GM12878 (cell line): ENCODE results near the gene MAD1L1. TPM values are rescaled to one million over a fixed set of nuclear protein-coding genes. Genes with fewer than 3 reads are reported as not detected.
A peak's percentile ranks its signal among the peaks of the same experiment; 100 is the strongest.

ENCODE experiments used
- ATAC-seq: fragments of 200-7000 bp; cut with Tn5 transposase; 3 replicates; pipeline ENCODE4 v1.9.1; 2020; ENCODE audit warnings: mild to moderate bottlenecking, moderate library complexity
- BruUV-seq: library from RNA; stranded (reverse); fragments of 400-500 nt; replicated peaks from 2 replicates; lab custom pipeline; 2021; lab: Mats Ljungman, UMichigan
- CTCF ChIA-PET: fragments of 300-600 bp; sonication (Branson Sonifier 250); formaldehyde crosslinking; extraction: SDS; loops from one replicate; lab custom pipeline; 2021; ENCODE audit warnings: inconsistent platforms; lab: Yijun Ruan, JAX
- POLR2A ChIA-PET: fragments of 350-600 bp; formaldehyde crosslinking; extraction: SDS; loops from one replicate; lab custom pipeline; 2021; ENCODE audit warnings: inconsistent platforms; lab: Charles Lee
- RAD21 ChIA-PET: fragments of 300-600 bp; sonication (Branson Sonifier 250); formaldehyde crosslinking; loops from one replicate; lab custom pipeline; 2023; ENCODE audit warnings: antibody characterized with exemption; ENCODE audit not compliant: unreplicated experiment; lab: Charles Lee
- SMC1A ChIA-PET: fragments of 300-600 bp; sonication (Branson Sonifier 250); formaldehyde crosslinking; loops from one replicate; lab custom pipeline; 2023; ENCODE audit not compliant: unreplicated experiment, uncharacterized antibody; lab: Charles Lee
- DNase-seq: peaks from one replicate; pipeline ENCODE4 v3.0.0-alpha.2; 2011; ENCODE audit warnings: low read depth, low spot score
- FAIRE-seq: peaks from 3 replicates; lab custom pipeline; 2011; peaks lifted over from hg19 to GRCh38; lab: Jason Lieb, UNC
- H2AFZ ChIP-seq: 2 replicates; pipeline ENCODE4 v1.6.0; 2011; ENCODE audit warnings: low read depth, low read length, control low read depth; ENCODE audit not compliant: control insufficient read depth
- H3K27ac ChIP-seq: 2 replicates; pipeline ENCODE4 v1.5.1; 2011; ENCODE audit warnings: control low read depth; ENCODE audit not compliant: control insufficient read depth, insufficient read depth
- H3K27me3 ChIP-seq, 2 experiments: replicated peaks in 1 of 2; 2 replicates each; pipeline versions ENCODE4 v1.6.0 to v1.6.1; 2011; ENCODE audit warnings: low read length in 1 of 2; ENCODE audit not compliant: control insufficient read depth in 2 of 2, insufficient read depth in 2 of 2
- H3K36me3 ChIP-seq, 2 experiments: 2 replicates each; pipeline ENCODE4 v1.5.1; 2011; ENCODE audit warnings: low read length in 1 of 2; ENCODE audit not compliant: control insufficient read depth in 2 of 2, insufficient read depth in 2 of 2
- H3K4me1 ChIP-seq: 2 replicates; pipeline ENCODE4 v1.6.1; 2011; ENCODE audit warnings: mild to moderate bottlenecking, low read length, moderate library complexity, mixed read lengths; ENCODE audit not compliant: control insufficient read depth, insufficient read depth
- H3K4me2 ChIP-seq: 2 replicates; pipeline ENCODE4 v1.6.0; 2011; ENCODE audit warnings: control low read depth; ENCODE audit not compliant: control insufficient read depth, insufficient read depth
- H3K4me3 ChIP-seq: fragments of 200-600 bp; sonication (generic); 2 replicates; pipeline ENCODE4 v1.5.1; 2016
- H3K79me2 ChIP-seq: 2 replicates; pipeline ENCODE4 v1.6.0; 2011; ENCODE audit warnings: low read length; ENCODE audit not compliant: control insufficient read depth, insufficient read depth
- H3K9ac ChIP-seq: 2 replicates; pipeline ENCODE4 v1.8.0; 2011; ENCODE audit warnings: low read length, control low read depth, mixed read lengths; ENCODE audit not compliant: control insufficient read depth, insufficient read depth
- H3K9me3 ChIP-seq: replicated peaks from 3 replicates; pipeline ENCODE4 v1.5.1; 2011; ENCODE audit warnings: mild to moderate bottlenecking, low read length; ENCODE audit not compliant: control insufficient read depth, insufficient read depth
- H4K20me1 ChIP-seq: 2 replicates; pipeline ENCODE4 v1.6.0; 2011; ENCODE audit not compliant: control insufficient read depth, insufficient read depth
- CTCF ChIP-seq, 3 experiments: IDR thresholded peaks in 2 of 3; conservative IDR thresholded peaks in 1 of 3; 2 replicates each; pipeline ENCODE4 v1.5.1; 2011; ENCODE audit warnings: low read depth in 3 of 3, low read length in 3 of 3, mild to moderate bottlenecking in 3 of 3, control low read depth in 2 of 3, moderate library complexity in 2 of 3, inconsistent platforms in 1 of 3, mixed read lengths in 1 of 3; ENCODE audit not compliant: control insufficient read depth in 2 of 3, insufficient read depth in 1 of 3; ENCODE audit errors: extremely low read depth in 1 of 3
- HSF1 ChIP-seq: fragments of 150-350 bp; IDR thresholded peaks from 2 replicates; pipeline ENCODE4 v1.6.1; 2014; ENCODE audit warnings: mild to moderate bottlenecking, low read depth, low read length
- WGBS: methylation state at CpG from one replicate; pipeline ENCODE4 v1.1.6; 2016; ENCODE audit warnings: low lambda C conversion rate; ENCODE audit not compliant: insufficient replicate concordance, insufficient coverage; ENCODE audit errors: missing lambda C conversion rate; 5-methylcytosine and 5-hydroxymethylcytosine counted together
- in situ Hi-C: fragments of 300-500 bp; cut with MboI; formaldehyde crosslinking; loops from 9 replicates; pipeline ENCODE4 v1.14.3; 2018; ENCODE audit warnings: mixed read lengths
- intact Hi-C: fragments of 100-400 bp; cut with micrococcal nuclease; formaldehyde crosslinking; loops from one replicate; pipeline ENCODE4 v1.14.2; 2022; ENCODE audit not compliant: unreplicated experiment
- polyA plus RNA-seq, 11 experiments: library from polyadenylated mRNA; depleted of rRNA in 4 of 11; unstranded in 6 of 11; stranded (reverse) in 5 of 11; fragments of >200 nt; fragmentation: Nextera tagmentation in 4 of 11; fragmentation: Illumina TruSeq in 1 of 11; extraction: Ambion mirVana in 4 of 11; extraction: Trizol in 1 of 11; gene quantifications; 1 replicate in 1 of 11; 2 replicates in 10 of 11; pipeline versions ENCODE4 v1.2.1 to v1.2.3, GENCODE V29; 2011 to 2016; ENCODE audit warnings: inconsistent platforms in 2 of 11, missing spikeins in 2 of 11, low read depth in 1 of 11
- total RNA-seq, 4 experiments: library from RNA; depleted of rRNA in 3 of 4; stranded (reverse); fragments of >200 nt in 3 of 4; fragmentation: Illumina TruSeq in 1 of 4; extraction: Trizol in 1 of 4; gene quantifications; 2 replicates each; pipeline versions ENCODE4 v1.2.1 to v1.2.3, GENCODE V29; 2013 to 2021

The MAD1L1 gene
- total and polyA plus RNA-seq, 10 of the 15 experiments (the other 5 are each of a cell fraction or from before 2014, with no cell fraction given), result 2.2 to 76.8 (median 38.3) TPM

- H3K27ac ChIP-seq, result no peak overlapping the region
- H3K4me3 ChIP-seq, result no peak overlapping the region
- H3K9ac ChIP-seq, result no peak overlapping the region
- ATAC-seq, result no peak
- intact Hi-C loops (no loop called here), in situ Hi-C loops (no loop called here)
- 76% methylated on average over 23 of the region's 23 CpGs for WGBS
- TF ChIP-seq CTCF (IDR thresholded peaks at IDR 0.05 in 2 of 3, conservative IDR thresholded peaks at IDR 0.05 in 1 of 3; ENCODE audit: control insufficient read depth in 2 of 3, extremely low read depth in 1 of 3, insufficient read depth in 1 of 3, low read depth in 3 of 3, low read length in 3 of 3) (0 out of 6 replicates have a peak, but pooled peaks of 1 of the 3 experiments have one; percentile 14), HSF1 (no peak)
- H3K27me3 ChIP-seq, result no peaks in the 10 kb centered on the region
- ChIA-PET SMC1A (no interaction called here), RAD21 (no interaction called here), CTCF (no interaction called here), POLR2A (no interaction called here)
- no TSS peak for BruUV-seq
- peaks cover 0 to 22% of the 10 kb centered on the region in 2 experiments; a peak in 2 of 4 replicates for H3K36me3 ChIP-seq
- no peaks in the 10 kb centered on the region for H4K20me1 ChIP-seq
- peaks cover 10% of the 10 kb centered on the region for H3K4me1 ChIP-seq
- FAIRE-seq, result no peak
- no peak for DNase-seq
- H3K79me2 ChIP-seq, result no peaks in the 10 kb centered on the region
- H3K4me2 ChIP-seq, result no peak overlapping the region
- no peak overlapping the region for H2AFZ ChIP-seq
- no peaks in the 10 kb centered on the region for H3K9me3 ChIP-seq
Measured at GRCh38 chr7:2068693-2069471, 163.9 kb downstream of the MAD1L1 start.
